ENCODE results near the gene ATP6V0E1. TPM values are rescaled to one million over a fixed set of nuclear protein-coding genes. Genes with fewer than 3 reads are reported as not detected.
"Not testable (repeated sequence)": the region's sequence is repeated elsewhere in the genome, so short reads cannot be mapped to it uniquely, and the experiment has no call there.

The ATP6V0E1 gene
- total RNA-seq, 1 donor from 2014 or later, result 95.3 TPM

DNA sequence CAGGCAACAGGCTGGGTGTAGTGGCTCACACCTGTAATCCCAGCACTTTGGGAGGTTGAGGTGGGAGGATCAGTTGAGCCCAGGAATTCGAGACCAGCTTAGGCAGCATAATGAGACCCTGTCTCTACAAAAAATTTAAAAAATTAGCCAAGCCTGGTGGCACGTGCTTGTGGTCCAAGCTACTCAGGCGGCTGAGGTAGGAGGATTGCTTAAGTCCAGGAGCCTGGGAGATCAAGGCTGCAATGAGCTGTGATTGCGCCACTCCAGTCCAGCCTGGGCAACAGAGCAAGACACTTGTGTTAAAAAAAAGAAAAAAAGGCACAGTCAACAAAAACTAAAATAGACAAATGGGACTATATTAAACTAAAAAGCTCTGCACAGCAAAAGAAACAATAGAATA is 29.3 kb downstream of the ATP6V0E1 start:
- DNase-seq, result no peak
- peaks cover 15% of the 10 kb centered on the region for H3K4me1 Mint-ChIP-seq (ENCODE audit: low read depth, unreplicated experiment)
- H3K27me3 Mint-ChIP-seq (ENCODE audit: unreplicated experiment), result peaks cover 3% of the 10 kb centered on the region
- TF ChIP-seq, protein P1, sequence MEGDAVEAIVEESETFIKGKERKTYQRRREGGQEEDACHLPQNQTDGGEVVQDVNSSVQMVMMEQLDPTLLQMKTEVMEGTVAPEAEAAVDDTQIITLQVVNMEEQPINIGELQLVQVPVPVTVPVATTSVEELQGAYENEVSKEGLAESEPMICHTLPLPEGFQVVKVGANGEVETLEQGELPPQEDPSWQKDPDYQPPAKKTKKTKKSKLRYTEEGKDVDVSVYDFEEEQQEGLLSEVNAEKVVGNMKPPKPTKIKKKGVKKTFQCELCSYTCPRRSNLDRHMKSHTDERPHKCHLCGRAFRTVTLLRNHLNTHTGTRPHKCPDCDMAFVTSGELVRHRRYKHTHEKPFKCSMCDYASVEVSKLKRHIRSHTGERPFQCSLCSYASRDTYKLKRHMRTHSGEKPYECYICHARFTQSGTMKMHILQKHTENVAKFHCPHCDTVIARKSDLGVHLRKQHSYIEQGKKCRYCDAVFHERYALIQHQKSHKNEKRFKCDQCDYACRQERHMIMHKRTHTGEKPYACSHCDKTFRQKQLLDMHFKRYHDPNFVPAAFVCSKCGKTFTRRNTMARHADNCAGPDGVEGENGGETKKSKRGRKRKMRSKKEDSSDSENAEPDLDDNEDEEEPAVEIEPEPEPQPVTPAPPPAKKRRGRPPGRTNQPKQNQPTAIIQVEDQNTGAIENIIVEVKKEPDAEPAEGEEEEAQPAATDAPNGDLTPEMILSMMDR (IDR thresholded peaks at IDR 0.05; ENCODE audit: partially characterized antibody, unreplicated experiment), result no peak
- H3K27ac Mint-ChIP-seq (ENCODE audit: unreplicated experiment), result no peak overlapping the region
- H3K9me3 Mint-ChIP-seq (ENCODE audit: unreplicated experiment), result no peaks in the 10 kb centered on the region
- peaks cover 8% of the 10 kb centered on the region for H3K36me3 Mint-ChIP-seq (ENCODE audit: unreplicated experiment)
- no peak overlapping the region for H3K4me3 Mint-ChIP-seq (ENCODE audit: unreplicated experiment)

DNA sequence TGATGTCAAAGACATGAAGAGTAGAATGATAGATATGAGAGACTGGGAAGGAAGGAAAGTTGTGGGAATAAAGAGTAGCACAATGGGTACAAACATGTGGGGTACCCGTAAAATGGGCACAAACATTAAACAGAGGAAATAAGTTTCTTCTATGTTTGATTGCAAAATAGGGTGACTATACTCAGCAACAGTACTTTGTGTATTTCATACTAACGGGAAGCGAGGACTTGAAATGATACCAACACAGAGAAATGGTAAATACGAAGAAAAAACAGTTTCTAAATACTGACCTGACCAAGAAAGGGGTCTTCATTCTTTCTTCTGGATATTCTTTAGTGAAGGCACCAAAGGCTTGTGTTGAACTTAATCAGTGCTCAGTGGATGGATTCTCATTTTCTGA is 31.1 kb downstream of the ATP6V0E1 start:
- peaks cover 2% of the 10 kb centered on the region for H3K27me3 Mint-ChIP-seq (ENCODE audit: unreplicated experiment)
- H3K4me1 Mint-ChIP-seq (ENCODE audit: low read depth, unreplicated experiment), result peaks cover 18% of the 10 kb centered on the region
- H3K9me3 Mint-ChIP-seq (ENCODE audit: unreplicated experiment), result no peaks in the 10 kb centered on the region
- peak overlapping the region; percentile 52 for H3K27ac Mint-ChIP-seq (ENCODE audit: unreplicated experiment)
- no peak for DNase-seq
- H3K4me3 Mint-ChIP-seq (ENCODE audit: unreplicated experiment), result no peak overlapping the region
- TF ChIP-seq, protein P1 (IDR thresholded peaks at IDR 0.05; ENCODE audit: partially characterized antibody, unreplicated experiment), result no peak
- peaks cover 11% of the 10 kb centered on the region for H3K36me3 Mint-ChIP-seq (ENCODE audit: unreplicated experiment)

DNA sequence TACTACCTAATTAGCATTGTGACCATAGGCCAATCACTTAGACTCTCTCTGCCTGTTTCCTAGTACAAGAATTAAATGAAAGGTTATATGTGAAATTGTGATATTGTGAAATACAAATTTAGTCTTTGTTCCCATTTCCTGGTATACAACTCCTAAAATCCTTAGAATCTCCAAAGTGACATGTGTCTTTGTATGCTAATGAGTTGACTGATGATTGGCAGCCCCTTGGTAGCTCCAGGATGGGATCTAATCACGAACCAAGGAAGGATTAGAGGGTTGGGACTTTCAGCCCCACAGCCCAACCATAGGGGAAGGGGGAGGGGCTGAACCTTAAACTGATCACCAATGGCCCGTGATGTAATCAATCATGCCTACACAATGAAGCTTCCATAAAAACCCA is 31.6 kb downstream of the ATP6V0E1 start:
- TF ChIP-seq, protein P1 (IDR thresholded peaks at IDR 0.05; ENCODE audit: partially characterized antibody, unreplicated experiment), result no peak
- Mint-ChIP-seq H3K4me3 (ENCODE audit: unreplicated experiment) (no peak overlapping the region), H3K9me3 (ENCODE audit: unreplicated experiment) (no peaks in the 10 kb centered on the region), H3K4me1 (ENCODE audit: low read depth, unreplicated experiment) (peaks cover 18% of the 10 kb centered on the region), H3K27me3 (ENCODE audit: unreplicated experiment) (peaks cover 2% of the 10 kb centered on the region), H3K36me3 (ENCODE audit: unreplicated experiment) (peaks cover 11% of the 10 kb centered on the region), H3K27ac (ENCODE audit: unreplicated experiment) (no peak overlapping the region)
- no peak for DNase-seq

DNA sequence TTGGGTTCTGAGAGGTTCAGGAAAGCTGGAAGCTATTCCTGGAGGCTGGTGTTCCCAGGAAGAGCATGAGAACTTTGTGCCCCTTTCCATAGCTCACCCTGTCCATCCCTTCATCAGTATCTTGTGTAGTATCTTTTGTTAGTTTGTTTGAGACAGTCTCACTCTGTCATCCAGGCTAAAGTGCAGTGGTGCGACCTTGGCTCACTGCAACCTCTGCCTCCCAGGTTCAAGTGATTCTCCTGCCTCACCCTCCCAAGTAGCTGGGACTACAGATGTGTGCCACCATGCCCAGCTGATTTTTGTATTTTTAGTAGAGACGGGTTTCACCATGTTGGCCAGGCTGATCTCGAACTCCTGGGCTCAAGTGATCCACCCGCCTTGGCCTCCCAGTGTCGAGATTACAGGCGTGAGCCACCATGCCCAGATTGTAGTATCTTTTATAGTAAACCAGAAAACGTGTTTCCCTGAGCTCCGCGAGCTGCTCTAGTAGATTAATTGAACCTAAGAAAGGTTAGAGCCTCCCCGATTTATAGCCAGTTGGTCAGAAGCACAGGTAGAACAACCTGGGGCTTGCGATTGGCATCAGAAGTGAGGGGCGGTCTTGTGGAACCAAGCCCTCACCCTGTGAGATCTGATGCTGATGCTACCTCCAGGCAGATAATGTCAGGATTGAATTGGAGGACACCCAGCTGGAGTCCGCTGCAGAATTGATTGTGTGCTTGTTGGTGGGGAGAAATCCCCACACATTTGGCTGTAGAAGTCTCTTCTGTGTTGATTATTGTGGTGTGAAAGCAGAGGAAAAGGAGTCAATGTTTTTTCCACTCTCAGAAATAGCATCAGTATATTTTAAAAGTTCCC is 32.3 kb downstream of the ATP6V0E1 start:
- no peak for DNase-seq
- H3K9me3 Mint-ChIP-seq (ENCODE audit: unreplicated experiment), result no peaks in the 10 kb centered on the region
- TF ChIP-seq, protein P1 (IDR thresholded peaks at IDR 0.05; ENCODE audit: partially characterized antibody, unreplicated experiment), result no peak
- H3K36me3 Mint-ChIP-seq (ENCODE audit: unreplicated experiment), result peaks cover 11% of the 10 kb centered on the region
- peaks cover 20% of the 10 kb centered on the region for H3K4me1 Mint-ChIP-seq (ENCODE audit: low read depth, unreplicated experiment)
- H3K4me3 Mint-ChIP-seq (ENCODE audit: unreplicated experiment), result no peak overlapping the region
- H3K27me3 Mint-ChIP-seq (ENCODE audit: unreplicated experiment), result peaks cover 2% of the 10 kb centered on the region
- no peak overlapping the region for H3K27ac Mint-ChIP-seq (ENCODE audit: unreplicated experiment)

DNA sequence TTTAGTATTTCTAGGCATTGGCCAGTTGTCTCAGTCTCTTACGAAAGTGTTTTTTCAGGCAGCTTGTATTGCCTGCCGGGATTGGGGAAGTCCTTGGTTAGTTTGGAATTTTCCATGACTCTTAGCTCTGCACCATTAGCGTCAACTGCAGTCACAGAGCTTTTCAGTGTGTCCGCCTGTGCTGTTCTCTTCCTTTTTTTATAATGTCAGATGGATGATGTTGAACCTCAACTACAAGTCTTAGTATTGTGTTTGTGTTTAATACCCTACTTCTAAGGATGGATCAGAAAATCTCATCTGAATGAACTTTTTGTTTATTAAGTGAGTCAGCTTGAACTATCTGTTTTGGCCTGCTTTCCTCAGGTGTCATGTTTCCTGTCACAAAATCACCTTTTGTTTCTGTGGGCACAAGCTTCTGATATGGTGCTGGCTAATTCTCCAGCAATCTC is 33.1 kb downstream of the ATP6V0E1 start:
- peak overlapping the region; percentile 29 for H3K27ac Mint-ChIP-seq (ENCODE audit: unreplicated experiment)
- TF ChIP-seq, protein P1 (IDR thresholded peaks at IDR 0.05; ENCODE audit: partially characterized antibody, unreplicated experiment), result no peak
- peaks cover 11% of the 10 kb centered on the region for H3K36me3 Mint-ChIP-seq (ENCODE audit: unreplicated experiment)
- H3K4me3 Mint-ChIP-seq (ENCODE audit: unreplicated experiment), result no peak overlapping the region
- H3K27me3 Mint-ChIP-seq (ENCODE audit: unreplicated experiment), result peaks cover 2% of the 10 kb centered on the region
- DNase-seq, result no peak
- H3K4me1 Mint-ChIP-seq (ENCODE audit: low read depth, unreplicated experiment), result peaks cover 20% of the 10 kb centered on the region
- no peaks in the 10 kb centered on the region for H3K9me3 Mint-ChIP-seq (ENCODE audit: unreplicated experiment)

DNA sequence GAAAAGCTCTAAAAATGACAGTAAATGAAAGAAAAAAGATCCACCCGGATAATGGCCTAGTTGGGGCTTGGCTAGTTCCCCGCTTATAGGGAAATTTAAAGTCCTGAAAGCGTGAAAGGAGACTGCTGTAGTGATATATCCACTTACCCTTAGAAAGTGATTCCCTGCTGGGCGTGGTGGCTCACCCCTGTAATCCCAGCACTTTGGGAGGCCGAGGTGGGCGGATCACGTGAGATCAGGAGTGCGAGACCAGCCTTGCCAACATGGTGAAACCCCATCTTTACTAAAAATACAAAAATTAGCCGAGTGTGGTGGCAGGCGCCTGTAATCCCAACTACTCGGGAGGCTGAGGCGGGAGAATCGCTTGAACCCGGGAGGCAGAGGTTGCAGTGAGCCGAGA is 33.5 kb downstream of the ATP6V0E1 start:
- Mint-ChIP-seq H3K27ac (ENCODE audit: unreplicated experiment) (peak overlapping the region; percentile 29), H3K36me3 (ENCODE audit: unreplicated experiment) (peaks cover 11% of the 10 kb centered on the region), H3K4me1 (ENCODE audit: low read depth, unreplicated experiment) (peaks cover 20% of the 10 kb centered on the region)
- H3K4me3 Mint-ChIP-seq (ENCODE audit: unreplicated experiment); H3K9me3 Mint-ChIP-seq (ENCODE audit: unreplicated experiment); DNase-seq; H3K27me3 Mint-ChIP-seq (ENCODE audit: unreplicated experiment): not testable (repeated sequence)
